Lower leg skin (tissue), 4 donors: Measurements from ENCODE around the gene GPR161. TPM values are rescaled to one million over a fixed set of nuclear protein-coding genes. Genes with fewer than 3 reads are reported as not detected.

Source experiments
- DNase-seq, 2 donors: peaks; one replicate each; pipeline ENCODE4 v3.0.0-alpha.2; 2019; ENCODE audit warnings: low spot score in 2 of 2
- H3K4me3 ChIP-seq: fragments of 200-600 bp; sonication (generic); 2 replicates; pipeline ENCODE4 v1.5.1; 2017; ENCODE audit warnings: mild to moderate bottlenecking, low read depth; ENCODE audit not compliant: poor library complexity, severe bottlenecking
- CTCF ChIP-seq, 3 donors: fragments of 450-650 bp; IDR thresholded peaks; one replicate each; pipeline ENCODE4 v1.5.1; 2016; ENCODE audit warnings: antibody characterized with exemption in 3 of 3, mild to moderate bottlenecking in 3 of 3, moderate library complexity in 2 of 3
- POLR2A ChIP-seq, 2 donors: fragments of 450-650 bp; IDR thresholded peaks; one replicate each; pipeline ENCODE4 v1.6.1; 2016 to 2017; ENCODE audit warnings: antibody characterized with exemption in 2 of 2, mild to moderate bottlenecking in 1 of 2, moderate library complexity in 1 of 2
- WGBS, 2 donors: methylation state at CpG; one replicate each; pipeline ENCODE4 v1.1.5; 2018; 5-methylcytosine and 5-hydroxymethylcytosine counted together
- intact Hi-C: fragments of 100-400 bp; cut with DNase I; formaldehyde crosslinking; loops from one replicate; pipeline ENCODE4 v1.15.0; 2023; ENCODE audit warnings: low total_unique reads
- total RNA-seq, 4 donors: library from RNA; depleted of rRNA; stranded (reverse); fragments of >200 nt; gene quantifications; one replicate each; pipeline ENCODE4 v1.1.0, GENCODE V29; 2016

The GPR161 gene
- total RNA-seq, 4 donors from 2014 or later: 0.97 to 5.9 (median 1.6) TPM

DNA sequence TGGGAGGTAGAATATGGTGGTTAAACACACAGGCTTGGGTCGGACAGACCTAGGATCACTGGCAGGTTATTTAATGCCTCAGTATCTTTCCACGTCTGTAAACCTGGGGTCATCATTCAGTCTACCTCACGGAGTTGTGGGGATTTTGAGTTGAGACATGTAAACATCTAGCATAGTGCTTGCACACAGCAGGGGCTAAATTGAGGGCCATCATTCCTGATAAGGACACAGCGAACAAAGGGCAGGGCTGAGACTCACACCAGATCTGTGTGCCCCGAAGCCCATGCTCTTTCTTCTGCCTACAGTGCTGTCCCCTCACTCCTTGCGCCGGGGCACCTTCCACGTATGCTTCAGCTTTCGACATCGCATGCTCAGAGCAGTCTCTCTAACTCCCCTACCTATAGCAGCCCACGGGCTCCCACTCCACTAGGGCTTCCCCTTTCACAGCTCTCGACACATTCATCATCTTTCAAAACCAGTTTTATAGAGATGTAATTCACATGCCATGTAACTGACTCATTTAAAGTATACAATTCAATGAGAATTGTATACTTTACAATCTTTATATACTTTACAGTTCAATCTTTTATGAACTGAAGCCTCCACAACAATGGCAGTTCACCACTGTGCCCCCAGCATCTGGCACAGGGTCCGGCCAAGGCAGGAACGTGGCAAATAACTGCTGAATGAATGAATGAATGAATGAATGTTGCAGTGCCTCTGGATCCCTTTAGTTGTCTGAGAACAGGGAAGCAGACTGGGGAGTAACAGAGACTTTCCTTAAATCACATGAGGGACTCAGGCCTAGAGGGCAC, 48.0 kb downstream of the GPR161 start:
- intact Hi-C loops: no loop called here
- H3K4me3 ChIP-seq: no peak overlapping the region
- TF ChIP-seq POLR2A (IDR thresholded peaks at IDR 0.05) (no peak), CTCF (IDR thresholded peaks at IDR 0.05) (no peak)
- peak in 1 of 2 donors; percentile 56 for DNase-seq
- WGBS, 2 donors: 89 to 94% methylated on average over 14 of the region's 14 CpGs

GRCh38 chr1:168087696-168088095, 49.0 kb downstream of the GPR161 start:
- DNase-seq: peak in 1 of 2 donors; percentile 64
- intact Hi-C loops: no loop called here
- TF ChIP-seq POLR2A (IDR thresholded peaks at IDR 0.05) (no peak), CTCF (IDR thresholded peaks at IDR 0.05) (no peak)
- no peak overlapping the region for H3K4me3 ChIP-seq
- 94 to 96% methylated on average over 10 of the region's 10 CpGs for WGBS, 2 donors

- 70 to 88% methylated on average over 2 of the region's 2 CpGs for WGBS, 2 donors
- TF ChIP-seq POLR2A (IDR thresholded peaks at IDR 0.05) (no peak), CTCF (IDR thresholded peaks at IDR 0.05) (no peak)
- peak in 1 of 2 donors; percentile 42 for DNase-seq
- intact Hi-C loops: no loop called here
- H3K4me3 ChIP-seq: no peak overlapping the region
Measured at GRCh38 chr1:168086438-168086837, 50.3 kb downstream of the GPR161 start.

- WGBS, 2 donors: 58 to 63% methylated on average over 16 of the region's 16 CpGs
- peak in 1 of 2 donors; percentile 86 for DNase-seq
- no peak for TF ChIP-seq CTCF (IDR thresholded peaks at IDR 0.05)
- TF ChIP-seq POLR2A (IDR thresholded peaks at IDR 0.05): no peak
- no peak overlapping the region for H3K4me3 ChIP-seq
- intact Hi-C loops: no loop called here
Measured at GRCh38 chr1:168085401-168085872, 51.3 kb downstream of the GPR161 start.

DNA sequence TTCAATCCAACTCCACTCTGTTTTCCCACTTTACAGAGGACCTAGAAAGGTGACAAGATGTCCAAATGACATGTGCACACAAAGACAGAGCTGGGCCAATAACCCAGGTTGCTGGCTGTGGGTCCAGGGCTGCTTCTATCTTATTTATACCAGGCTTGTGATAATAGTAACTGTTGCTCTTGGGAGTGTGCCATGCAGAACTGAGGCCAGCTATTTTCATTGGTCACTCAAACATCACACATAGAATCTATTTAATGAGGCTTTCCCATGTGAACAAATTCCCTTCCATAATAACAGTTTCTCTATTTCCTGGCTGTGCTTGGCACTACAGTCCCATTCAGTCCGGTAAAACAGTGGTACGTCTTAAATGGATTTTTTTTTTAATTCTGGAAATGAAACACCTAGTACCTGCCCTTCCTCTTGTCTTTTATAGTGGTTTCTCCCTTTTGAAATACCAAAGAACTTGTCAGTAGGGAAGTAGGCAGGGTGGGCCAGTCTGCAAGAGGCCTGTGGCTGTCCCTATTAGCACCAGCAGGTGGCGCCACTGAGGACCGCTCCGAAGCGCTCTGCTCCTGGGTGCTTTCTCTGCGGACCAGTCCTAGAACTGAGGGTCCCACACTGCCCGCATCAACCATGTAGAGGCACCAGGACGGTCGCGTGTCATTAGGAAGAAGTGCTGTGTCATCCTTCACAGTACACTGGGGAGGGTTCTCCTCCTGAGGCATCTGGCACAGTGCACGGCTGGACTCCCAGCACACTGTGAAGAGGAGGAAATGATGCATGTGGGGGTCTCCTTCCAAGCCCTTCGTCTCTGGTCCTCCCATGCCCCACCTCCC, 52.1 kb downstream of the GPR161 start:
- DNase-seq: peak in 1 of 2 donors; percentile 91
- TF ChIP-seq CTCF (IDR thresholded peaks at IDR 0.05): peak in 1 of 3 donors; percentile 33
- TF ChIP-seq POLR2A (IDR thresholded peaks at IDR 0.05): no peak
- WGBS, 2 donors: 50 to 56% methylated on average over 13 of the region's 13 CpGs
- no peak overlapping the region for H3K4me3 ChIP-seq
- intact Hi-C loops: no loop called here
